Measurements from ENCODE around the gene MAP3K12.

Gene MAP3K12

GRCh38 chr12:53480491-53481442 lies 18.5 kb downstream of the MAP3K12 start:
- in situ Hi-C loops (cut with HindIII; ENCODE audit: low pct_ligation_motif_present, low pct_unique_long_range_greater_than_20kb, low sequenced_read_pairs) = no loop called here
- DNase-seq = no peak

- in situ Hi-C loops (cut with HindIII; ENCODE audit: low pct_ligation_motif_present, low pct_unique_long_range_greater_than_20kb, low sequenced_read_pairs) = no loop called here
- DNase-seq = no peak
These were observed 19.9 kb downstream of the MAP3K12 start for GRCh38 chr12:53479331-53479730.

- in situ Hi-C loops (cut with HindIII; ENCODE audit: low pct_ligation_motif_present, low pct_unique_long_range_greater_than_20kb, low sequenced_read_pairs) = no loop called here
These were observed 20.4 kb downstream of the MAP3K12 start for GRCh38 chr12:53478865-53479264.

GRCh38 chr12:53476769-53477209 lies 22.5 kb downstream of the MAP3K12 start:
- in situ Hi-C loops (cut with HindIII; ENCODE audit: low pct_ligation_motif_present, low pct_unique_long_range_greater_than_20kb, low sequenced_read_pairs) = no loop called here
- DNase-seq = peak; percentile 66

More at GRCh38 chr12:53478865-53479264, 20.4 kb downstream of the MAP3K12 start:
- DNase-seq = no peak

- in situ Hi-C loops (cut with HindIII; ENCODE audit: low pct_ligation_motif_present, low pct_unique_long_range_greater_than_20kb, low sequenced_read_pairs) = no loop called here
- no peak for DNase-seq
These were observed 24.4 kb downstream of the MAP3K12 start for GRCh38 chr12:53474819-53475218.

GRCh38 chr12:53474077-53474476 lies 25.2 kb downstream of the MAP3K12 start:
- in situ Hi-C loops (cut with HindIII; ENCODE audit: low pct_ligation_motif_present, low pct_unique_long_range_greater_than_20kb, low sequenced_read_pairs) = no loop called here
- no peak for DNase-seq

GRCh38 chr12:53472056-53472582 lies 27.1 kb downstream of the MAP3K12 start:
- DNase-seq = no peak
- in situ Hi-C loops (cut with HindIII; ENCODE audit: low pct_ligation_motif_present, low pct_unique_long_range_greater_than_20kb, low sequenced_read_pairs) = no loop called here

GRCh38 chr12:53468282-53468681 lies 31.0 kb downstream of the MAP3K12 start:
- in situ Hi-C loops (cut with HindIII; ENCODE audit: low pct_ligation_motif_present, low pct_unique_long_range_greater_than_20kb, low sequenced_read_pairs) = no loop called here
- DNase-seq = no peak

GRCh38 chr12:53467880-53468279 lies 31.4 kb downstream of the MAP3K12 start:
- in situ Hi-C loops (cut with HindIII; ENCODE audit: low pct_ligation_motif_present, low pct_unique_long_range_greater_than_20kb, low sequenced_read_pairs) = no loop called here
- DNase-seq = no peak

- in situ Hi-C loops (cut with HindIII; ENCODE audit: low pct_ligation_motif_present, low pct_unique_long_range_greater_than_20kb, low sequenced_read_pairs) = no loop called here
- no peak for DNase-seq
These were observed 32.2 kb downstream of the MAP3K12 start for GRCh38 chr12:53467082-53467481.

GRCh38 chr12:53466640-53467039 lies 32.6 kb downstream of the MAP3K12 start:
- in situ Hi-C loops (cut with HindIII; ENCODE audit: low pct_ligation_motif_present, low pct_unique_long_range_greater_than_20kb, low sequenced_read_pairs) = no loop called here

GRCh38 chr12:53465679-53466078 lies 33.6 kb downstream of the MAP3K12 start:
- in situ Hi-C loops (cut with HindIII; ENCODE audit: low pct_ligation_motif_present, low pct_unique_long_range_greater_than_20kb, low sequenced_read_pairs) = no loop called here
- no peak for DNase-seq

More at GRCh38 chr12:53466640-53467039, 32.6 kb downstream of the MAP3K12 start:
- no peak for DNase-seq

GRCh38 chr12:53464685-53465418 lies 34.4 kb downstream of the MAP3K12 start:
- DNase-seq = no peak
- in situ Hi-C loops (cut with HindIII; ENCODE audit: low pct_ligation_motif_present, low pct_unique_long_range_greater_than_20kb, low sequenced_read_pairs) = no loop called here

- DNase-seq = no peak
These were observed 35.3 kb downstream of the MAP3K12 start for GRCh38 chr12:53463802-53464560.

GRCh38 chr12:53462935-53463334 lies 36.3 kb downstream of the MAP3K12 start:
- no peak for DNase-seq
- in situ Hi-C loops (cut with HindIII; ENCODE audit: low pct_ligation_motif_present, low pct_unique_long_range_greater_than_20kb, low sequenced_read_pairs) = no loop called here

More at GRCh38 chr12:53463802-53464560, 35.3 kb downstream of the MAP3K12 start:
- in situ Hi-C loops (cut with HindIII; ENCODE audit: low pct_ligation_motif_present, low pct_unique_long_range_greater_than_20kb, low sequenced_read_pairs) = no loop called here

GRCh38 chr12:53461591-53461990 lies 37.7 kb downstream of the MAP3K12 start:
- DNase-seq = no peak
- in situ Hi-C loops (cut with HindIII; ENCODE audit: low pct_ligation_motif_present, low pct_unique_long_range_greater_than_20kb, low sequenced_read_pairs) = no loop called here

GRCh38 chr12:53461059-53461458 lies 38.2 kb downstream of the MAP3K12 start:
- no peak for DNase-seq
- in situ Hi-C loops (cut with HindIII; ENCODE audit: low pct_ligation_motif_present, low pct_unique_long_range_greater_than_20kb, low sequenced_read_pairs) = no loop called here

- no peak for DNase-seq
- in situ Hi-C loops (cut with HindIII; ENCODE audit: low pct_ligation_motif_present, low pct_unique_long_range_greater_than_20kb, low sequenced_read_pairs) = no loop called here
These were observed 40.2 kb downstream of the MAP3K12 start for GRCh38 chr12:53459097-53459496.

All from ACHN (cell line).